NCI-H2029 treated with DMSO at 0.1 percent for 48 hours (cell line): Measurements from ENCODE around the gene TUBG1.
"Not testable (repeated sequence)": the region's sequence is repeated elsewhere in the genome, so short reads cannot be mapped to it uniquely, and the experiment has no call there.

Source experiments
- DNase-seq: peaks from one replicate; lab custom pipeline; 2025; lab: John Stamatoyannopoulos, UW

The TUBG1 gene

DNA sequence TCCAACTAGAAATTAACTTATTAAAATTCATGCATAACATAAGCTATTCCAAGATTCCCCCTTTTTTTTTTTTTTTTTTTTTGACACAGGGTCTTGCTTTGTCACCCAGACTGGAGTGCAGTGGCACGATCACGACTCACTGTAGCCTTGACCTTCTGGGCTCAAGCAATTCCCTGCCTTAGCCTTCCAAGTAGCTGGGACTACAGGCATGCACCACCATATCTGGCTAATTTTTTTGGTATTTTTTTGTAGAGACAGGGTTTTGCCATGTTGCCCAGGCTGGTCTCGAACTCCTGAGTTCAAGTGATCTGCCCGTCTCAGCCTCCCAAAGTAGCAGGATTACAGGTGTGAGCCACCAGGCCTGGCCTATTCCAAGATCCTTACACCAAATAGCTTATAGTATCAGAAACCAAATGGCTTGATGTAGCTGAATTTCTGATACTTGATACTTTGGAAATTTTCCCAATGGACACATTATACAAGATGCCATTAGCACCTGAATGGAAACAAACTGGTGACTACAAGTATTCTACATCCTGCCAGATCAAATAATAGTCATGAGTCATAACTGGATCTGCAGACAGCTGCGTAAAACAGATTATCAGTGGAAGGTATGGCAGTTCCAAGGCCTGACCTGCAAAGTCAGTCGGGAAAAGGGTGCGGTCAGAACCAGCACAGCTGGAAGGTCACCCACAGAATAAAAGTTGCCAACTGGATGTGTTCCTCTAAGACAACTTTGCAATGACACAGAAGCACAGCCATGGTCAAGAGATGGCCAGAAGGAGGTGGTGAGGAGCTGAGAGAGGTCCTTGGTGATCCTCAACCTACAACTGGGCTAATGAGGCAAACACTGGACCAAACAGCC, 14.5 kb downstream of the TUBG1 start:
- DNase-seq = peak; percentile 76

DNA sequence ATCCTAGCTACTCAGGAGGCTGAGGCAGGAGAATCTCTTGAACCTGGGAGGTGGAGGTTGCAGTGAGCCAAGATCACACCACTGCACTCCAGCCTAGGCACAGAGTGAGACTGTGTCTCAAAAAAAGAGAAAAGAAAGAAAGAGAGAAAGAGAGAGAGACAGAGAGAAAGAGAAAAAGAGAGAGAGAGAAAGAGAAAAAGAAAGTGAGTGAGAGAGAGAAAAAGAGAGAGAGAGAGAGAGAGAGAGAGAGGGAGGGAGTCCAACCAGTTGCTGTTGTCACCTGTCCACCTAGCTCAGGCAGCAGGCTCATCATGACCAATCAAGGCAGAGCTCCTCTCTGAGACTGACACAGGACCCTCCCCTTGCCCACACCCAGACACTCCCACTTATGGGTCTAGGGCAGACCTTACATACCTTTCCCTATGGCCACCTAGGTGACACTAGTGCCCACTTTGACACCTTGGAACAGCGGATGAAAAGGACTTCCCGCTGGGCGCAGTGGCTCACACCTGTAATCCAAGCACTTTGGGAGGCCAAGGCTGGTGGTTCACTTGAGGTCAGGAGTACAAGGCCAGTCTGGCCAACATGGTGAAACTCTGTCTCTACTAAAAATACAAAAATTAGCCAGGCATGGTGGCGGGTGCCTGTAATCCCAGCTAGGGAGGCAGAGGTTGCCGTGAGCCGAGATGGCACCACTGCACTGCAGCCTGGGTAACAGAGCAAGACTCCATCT, 17.7 kb downstream of the TUBG1 start:
- not testable (repeated sequence) for DNase-seq

DNA sequence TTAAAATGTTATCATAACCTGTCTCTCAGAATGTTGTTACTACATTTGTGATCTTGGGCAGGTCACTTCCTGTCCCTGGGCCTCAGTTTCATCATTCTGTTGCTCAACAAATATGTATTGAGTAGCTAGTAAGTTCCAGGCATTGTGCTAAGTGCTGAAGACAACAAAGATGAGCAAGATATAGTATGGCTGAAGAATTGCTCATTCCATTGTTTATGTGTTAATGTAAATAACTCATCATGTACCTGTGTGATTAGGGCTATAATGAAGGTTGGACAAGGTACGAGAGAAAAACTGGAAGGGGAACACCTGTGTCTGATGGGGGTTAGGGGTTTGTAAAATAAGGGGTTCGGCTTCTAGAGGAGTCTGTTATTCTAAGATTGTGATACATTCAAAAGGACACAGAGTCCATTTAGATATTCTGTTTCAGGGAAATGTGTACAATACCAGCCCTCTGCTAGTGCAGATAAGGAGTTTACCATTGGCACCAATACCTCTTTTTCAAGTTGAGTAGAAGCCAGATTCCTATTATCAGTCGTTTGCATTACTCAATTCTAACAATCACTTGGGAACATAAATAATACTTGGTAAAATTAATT, 20.0 kb downstream of the TUBG1 start:
- DNase-seq = no peak

- DNase-seq = no peak
Measured at GRCh38 chr17:42632949-42633444, 23.5 kb downstream of the TUBG1 start.

GRCh38 chr17:42639525-42640113, 30.1 kb downstream of the TUBG1 start:
- DNase-seq = no peak

DNA sequence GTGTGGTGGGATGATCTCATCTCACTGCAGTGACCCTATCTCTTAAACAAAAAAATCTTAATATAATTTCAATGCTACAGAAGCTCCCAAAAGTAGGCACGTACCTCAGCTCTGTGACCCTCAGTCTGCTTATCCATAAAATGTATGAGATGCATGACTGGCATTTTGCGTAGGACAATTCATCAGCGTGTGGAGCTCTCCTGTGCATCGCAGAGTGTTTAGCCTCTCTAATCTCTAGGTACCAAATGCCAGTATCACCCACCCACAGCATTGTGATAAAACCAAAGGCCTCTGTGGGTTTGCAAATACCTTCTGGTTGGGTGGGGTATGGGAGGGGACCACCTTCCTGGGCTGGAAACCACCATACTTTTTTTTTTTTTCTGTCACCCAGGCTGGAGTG, 30.6 kb downstream of the TUBG1 start:
- no peak for DNase-seq

- DNase-seq = no peak
Measured at GRCh38 chr17:42642336-42642735, 32.9 kb downstream of the TUBG1 start.

DNA sequence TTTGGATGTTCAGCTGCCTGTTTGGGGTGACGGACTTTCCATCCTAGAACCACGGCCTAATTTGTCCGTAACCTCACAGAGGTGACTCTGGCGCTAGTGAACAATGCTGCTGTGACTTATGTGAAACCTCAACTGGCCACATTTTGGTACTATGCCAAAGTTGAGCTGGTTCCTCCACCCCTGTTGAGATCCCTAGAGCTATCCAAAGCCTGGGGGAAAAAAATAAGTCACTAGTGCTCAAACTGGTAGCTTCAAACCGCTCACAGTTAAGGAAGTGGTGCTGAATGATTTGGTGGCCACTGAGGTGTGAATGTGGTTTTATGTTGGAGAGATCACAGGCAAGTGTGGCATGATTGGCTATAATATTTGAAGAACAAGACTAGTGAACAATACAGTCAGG, 38.3 kb downstream of the TUBG1 start:
- no peak for DNase-seq

DNA sequence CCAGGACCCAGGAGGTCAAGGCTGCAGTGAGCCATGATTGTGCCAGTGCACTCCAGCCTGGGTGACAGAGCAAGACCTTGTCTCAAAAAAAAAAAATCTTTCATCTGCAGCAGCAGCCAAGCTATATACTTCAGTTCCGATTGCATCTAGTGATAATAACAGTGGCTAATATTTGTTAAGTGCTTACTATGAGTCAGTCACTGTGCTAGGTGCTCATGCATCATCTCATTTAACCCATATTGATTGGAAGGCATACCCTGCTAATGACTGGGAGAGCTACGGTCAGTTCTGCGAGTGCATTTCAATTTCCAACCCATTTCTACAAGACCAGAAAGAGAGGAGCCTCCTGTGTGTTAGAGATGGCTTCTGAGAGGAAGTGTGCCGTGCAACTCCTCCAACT, 41.9 kb downstream of the TUBG1 start:
- DNase-seq = no peak

DNA sequence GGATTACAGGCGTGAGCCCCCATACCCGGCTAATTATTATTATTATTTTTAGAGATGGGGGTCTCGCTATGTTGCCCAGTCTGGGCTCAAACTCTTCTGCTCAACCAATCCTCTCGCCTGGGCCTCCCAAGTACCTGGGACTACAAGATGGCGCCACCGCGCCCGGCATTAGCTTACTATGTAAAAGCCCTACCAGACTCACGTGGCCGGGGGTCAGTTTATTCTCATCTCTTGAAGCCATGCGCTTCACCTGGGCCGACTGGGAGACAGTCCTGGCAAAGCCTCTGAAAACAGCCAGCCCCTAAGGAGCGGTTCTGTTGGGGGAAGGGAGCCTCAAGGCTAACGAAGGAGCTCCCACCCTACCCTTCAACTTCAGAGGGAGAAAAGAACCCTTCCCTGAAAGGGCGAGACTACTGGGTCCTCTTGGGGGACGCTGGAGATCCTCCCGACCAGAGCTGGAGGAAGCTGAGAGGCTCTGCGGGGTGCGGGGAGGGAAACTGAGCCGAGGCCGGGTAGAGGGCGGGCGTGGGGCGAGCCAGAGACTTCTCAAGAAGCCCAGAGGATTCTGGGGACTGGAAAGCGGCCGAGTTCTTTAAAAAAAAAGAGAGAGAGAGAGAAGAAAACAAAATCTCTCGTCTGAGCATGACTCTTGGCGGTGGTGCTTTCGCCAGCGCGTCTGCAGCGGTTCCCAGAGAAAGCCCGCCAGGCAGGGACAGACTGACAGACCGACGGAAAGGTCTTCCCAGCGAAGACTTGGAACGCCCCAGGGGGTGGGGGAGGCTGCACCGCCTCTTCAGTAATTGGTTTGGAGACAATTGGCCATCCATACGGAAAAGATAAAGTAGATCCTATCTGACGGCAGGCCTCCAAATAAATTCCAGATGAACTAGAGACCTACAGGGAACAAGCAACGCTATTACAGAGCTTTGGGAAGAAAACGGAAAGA, 44.0 kb downstream of the TUBG1 start:
- no peak for DNase-seq

DNA sequence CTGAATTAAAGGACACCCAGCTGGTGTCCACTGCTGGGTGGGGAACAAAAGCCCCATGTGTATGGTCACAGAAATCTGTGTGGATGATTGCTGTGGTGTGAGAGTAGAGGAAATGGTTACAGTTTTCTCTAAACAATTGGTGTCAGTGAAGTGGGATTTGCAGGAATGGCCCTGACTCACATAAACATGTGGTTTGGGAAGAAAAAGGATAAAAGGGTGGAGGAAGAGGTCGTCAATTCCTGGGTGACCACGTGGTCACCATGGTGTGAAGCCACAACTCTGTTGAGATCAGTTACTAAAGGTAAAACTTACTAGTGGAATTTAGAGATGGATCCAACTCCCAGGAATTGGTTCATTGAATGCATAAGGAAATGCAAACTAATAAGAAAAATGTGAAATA, 46.0 kb downstream of the TUBG1 start:
- no peak for DNase-seq

GRCh38 chr17:42657824-42658588, 48.5 kb downstream of the TUBG1 start:
- DNase-seq = no peak

DNA sequence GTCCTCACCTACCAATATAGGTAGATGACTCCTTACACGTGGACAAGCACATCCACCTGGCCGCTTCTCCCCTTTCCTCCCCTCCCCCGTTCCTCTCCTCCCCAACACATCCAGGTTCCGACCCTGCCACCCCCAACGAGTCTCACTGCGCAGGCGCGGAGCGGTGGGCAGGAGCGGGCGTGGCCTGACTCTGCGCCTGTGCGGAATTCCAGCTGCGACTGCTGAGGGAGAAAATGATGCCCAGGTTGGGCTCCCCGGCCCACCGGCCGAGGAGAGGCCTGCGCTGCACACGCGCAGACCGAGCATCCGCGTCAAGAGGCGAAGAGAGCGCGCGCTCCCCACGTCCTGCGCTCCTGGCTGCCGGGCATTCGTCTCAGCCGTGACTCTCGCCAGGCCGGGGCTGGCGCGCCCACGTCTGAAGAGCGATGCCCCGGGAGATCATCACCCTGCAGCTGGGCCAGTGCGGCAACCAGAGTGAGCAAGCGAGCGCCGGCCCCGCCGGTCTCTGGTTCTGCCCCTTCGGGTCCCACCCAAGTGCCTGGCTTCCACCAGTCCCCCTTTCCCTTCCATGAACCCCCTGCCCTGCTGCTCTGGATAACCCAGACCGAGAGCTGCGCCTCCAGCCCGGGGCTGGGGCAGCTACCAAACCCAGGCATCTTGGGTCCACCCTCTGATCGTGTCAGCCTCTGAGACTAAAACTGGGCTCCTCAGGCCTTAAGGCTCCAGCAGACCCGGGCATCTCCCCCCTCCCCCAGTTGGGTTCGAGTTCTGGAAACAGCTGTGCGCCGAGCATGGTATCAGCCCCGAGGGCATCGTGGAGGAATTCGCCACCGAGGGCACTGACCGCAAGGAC, 49.8 kb downstream of the TUBG1 start, which contains the start of gene TUBG2:
Gene TUBG2 (plus strand): TSS at position 206 of the 853 bp plus-strand sequence. CDS start 220 bp downstream, at position 426.
- DNase-seq = peak; percentile 69

GRCh38 chr17:42659932-42660274, 50.4 kb downstream of the TUBG1 start:
- not testable (repeated sequence) for DNase-seq

- no peak for DNase-seq
Measured at GRCh38 chr17:42660692-42661345, 51.3 kb downstream of the TUBG1 start.
